Measurements from ENCODE around the gene AMIGO2.

DNA sequence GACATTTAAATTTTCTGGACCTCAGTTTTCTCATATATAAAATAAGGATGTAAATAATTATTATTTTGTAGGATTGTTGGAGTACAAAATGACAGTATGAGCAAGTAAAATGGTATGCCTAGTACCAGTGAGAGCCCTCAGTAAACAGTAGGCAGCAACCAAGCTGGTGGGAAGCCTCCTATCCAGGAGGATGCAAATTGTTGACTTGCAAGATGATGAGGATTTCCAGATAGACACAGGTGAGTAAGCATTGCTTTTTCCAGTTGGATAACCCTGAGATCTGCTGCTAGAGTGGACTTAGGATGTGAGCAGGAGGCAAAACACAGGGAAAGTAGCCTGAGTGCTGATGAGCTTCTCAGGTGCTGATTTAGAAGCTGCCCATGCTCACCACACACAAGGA is 28.2 kb upstream of the AMIGO2 start:
- TF ChIP-seq, protein P1, sequence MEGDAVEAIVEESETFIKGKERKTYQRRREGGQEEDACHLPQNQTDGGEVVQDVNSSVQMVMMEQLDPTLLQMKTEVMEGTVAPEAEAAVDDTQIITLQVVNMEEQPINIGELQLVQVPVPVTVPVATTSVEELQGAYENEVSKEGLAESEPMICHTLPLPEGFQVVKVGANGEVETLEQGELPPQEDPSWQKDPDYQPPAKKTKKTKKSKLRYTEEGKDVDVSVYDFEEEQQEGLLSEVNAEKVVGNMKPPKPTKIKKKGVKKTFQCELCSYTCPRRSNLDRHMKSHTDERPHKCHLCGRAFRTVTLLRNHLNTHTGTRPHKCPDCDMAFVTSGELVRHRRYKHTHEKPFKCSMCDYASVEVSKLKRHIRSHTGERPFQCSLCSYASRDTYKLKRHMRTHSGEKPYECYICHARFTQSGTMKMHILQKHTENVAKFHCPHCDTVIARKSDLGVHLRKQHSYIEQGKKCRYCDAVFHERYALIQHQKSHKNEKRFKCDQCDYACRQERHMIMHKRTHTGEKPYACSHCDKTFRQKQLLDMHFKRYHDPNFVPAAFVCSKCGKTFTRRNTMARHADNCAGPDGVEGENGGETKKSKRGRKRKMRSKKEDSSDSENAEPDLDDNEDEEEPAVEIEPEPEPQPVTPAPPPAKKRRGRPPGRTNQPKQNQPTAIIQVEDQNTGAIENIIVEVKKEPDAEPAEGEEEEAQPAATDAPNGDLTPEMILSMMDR (conservative IDR thresholded peaks at IDR 0.05; ENCODE audit: low read depth in 2 of 2) = no peak
- TF ChIP-seq JUNB (IDR thresholded peaks at IDR 0.05; ENCODE audit: unreplicated experiment) = no peak
- TF ChIP-seq EZH2phosphoT487 (IDR thresholded peaks at IDR 0.05; ENCODE audit: unreplicated experiment) = no peak
- TF ChIP-seq, protein P2, sequence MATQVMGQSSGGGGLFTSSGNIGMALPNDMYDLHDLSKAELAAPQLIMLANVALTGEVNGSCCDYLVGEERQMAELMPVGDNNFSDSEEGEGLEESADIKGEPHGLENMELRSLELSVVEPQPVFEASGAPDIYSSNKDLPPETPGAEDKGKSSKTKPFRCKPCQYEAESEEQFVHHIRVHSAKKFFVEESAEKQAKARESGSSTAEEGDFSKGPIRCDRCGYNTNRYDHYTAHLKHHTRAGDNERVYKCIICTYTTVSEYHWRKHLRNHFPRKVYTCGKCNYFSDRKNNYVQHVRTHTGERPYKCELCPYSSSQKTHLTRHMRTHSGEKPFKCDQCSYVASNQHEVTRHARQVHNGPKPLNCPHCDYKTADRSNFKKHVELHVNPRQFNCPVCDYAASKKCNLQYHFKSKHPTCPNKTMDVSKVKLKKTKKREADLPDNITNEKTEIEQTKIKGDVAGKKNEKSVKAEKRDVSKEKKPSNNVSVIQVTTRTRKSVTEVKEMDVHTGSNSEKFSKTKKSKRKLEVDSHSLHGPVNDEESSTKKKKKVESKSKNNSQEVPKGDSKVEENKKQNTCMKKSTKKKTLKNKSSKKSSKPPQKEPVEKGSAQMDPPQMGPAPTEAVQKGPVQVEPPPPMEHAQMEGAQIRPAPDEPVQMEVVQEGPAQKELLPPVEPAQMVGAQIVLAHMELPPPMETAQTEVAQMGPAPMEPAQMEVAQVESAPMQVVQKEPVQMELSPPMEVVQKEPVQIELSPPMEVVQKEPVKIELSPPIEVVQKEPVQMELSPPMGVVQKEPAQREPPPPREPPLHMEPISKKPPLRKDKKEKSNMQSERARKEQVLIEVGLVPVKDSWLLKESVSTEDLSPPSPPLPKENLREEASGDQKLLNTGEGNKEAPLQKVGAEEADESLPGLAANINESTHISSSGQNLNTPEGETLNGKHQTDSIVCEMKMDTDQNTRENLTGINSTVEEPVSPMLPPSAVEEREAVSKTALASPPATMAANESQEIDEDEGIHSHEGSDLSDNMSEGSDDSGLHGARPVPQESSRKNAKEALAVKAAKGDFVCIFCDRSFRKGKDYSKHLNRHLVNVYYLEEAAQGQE (IDR thresholded peaks at IDR 0.05; ENCODE audit: unreplicated experiment) = no peak
- no peak for TF ChIP-seq STAT1 (IDR thresholded peaks at IDR 0.05; ENCODE audit: unreplicated experiment)
- TF ChIP-seq EZH2 (IDR thresholded peaks at IDR 0.05; ENCODE audit: low read depth, unreplicated experiment) = no peak
